ENCODE measurements around the gene ST8SIA1.

Gene ST8SIA1

GRCh38 chr12:22348208-22348607, 13.7 kb upstream of the ST8SIA1 start:
- H3K27ac Mint-ChIP-seq = no peak overlapping the region
- peaks cover 0 to 5% of the 10 kb centered on the region in 2 donors for H3K9me3 Mint-ChIP-seq
- no peaks in the 10 kb centered on the region for H3K27me3 Mint-ChIP-seq
- H3K4me3 Mint-ChIP-seq = no peak overlapping the region
- DNase-seq = no peak
- no peak for ATAC-seq
- H3K4me1 Mint-ChIP-seq = no peaks in the 10 kb centered on the region

GRCh38 chr12:22340143-22340542, 5.6 kb upstream of the ST8SIA1 start:
- Mint-ChIP-seq H3K27ac (no peak overlapping the region), H3K9me3 (peaks cover 16 to 29% of the 10 kb centered on the region in 2 donors), H3K4me3 (no peak overlapping the region), H3K4me1 (peaks cover 7% of the 10 kb centered on the region), H3K27me3 (peaks cover 64% of the 10 kb centered on the region)
- ATAC-seq (no peak), DNase-seq (no peak)

GRCh38 chr12:22339691-22340090, 5.2 kb upstream of the ST8SIA1 start:
- DNase-seq = no peak
- Mint-ChIP-seq H3K4me3 (no peak overlapping the region), H3K27me3 (peaks cover 69% of the 10 kb centered on the region), H3K4me1 (peaks cover 11% of the 10 kb centered on the region), H3K9me3 (peaks cover 16 to 29% of the 10 kb centered on the region in 2 donors), H3K27ac (no peak overlapping the region)
- no peak for ATAC-seq

- H3K4me1 Mint-ChIP-seq = peaks cover 24% of the 10 kb centered on the region
- peaks cover 2 to 4% of the 10 kb centered on the region in 2 donors for H3K9me3 Mint-ChIP-seq
- DNase-seq (no peak), ATAC-seq (no peak)
- H3K27me3 Mint-ChIP-seq = peaks cover 83% of the 10 kb centered on the region
- no peak overlapping the region for H3K27ac Mint-ChIP-seq
- peak overlapping the region; percentile 87 to 98 for H3K4me3 Mint-ChIP-seq
These were observed 1.3 kb upstream of the ST8SIA1 start for GRCh38 chr12:22335794-22336166.

GRCh38 chr12:22333713-22334409, 646 bp downstream of the ST8SIA1 start:
- peak overlapping the region; percentile 87 to 98 for H3K4me3 Mint-ChIP-seq
- peaks cover 24% of the 10 kb centered on the region for H3K4me1 Mint-ChIP-seq
- H3K27me3 Mint-ChIP-seq = peaks cover 67% of the 10 kb centered on the region
- H3K9me3 Mint-ChIP-seq = no peaks in the 10 kb centered on the region
- peak in 1 of 2 donors; percentile 9 for DNase-seq
- ATAC-seq = no peak
- H3K27ac Mint-ChIP-seq = no peak overlapping the region

GRCh38 chr12:22333186-22333712, 1.3 kb downstream of the ST8SIA1 start:
- Mint-ChIP-seq H3K9me3 (no peaks in the 10 kb centered on the region), H3K27me3 (peaks cover 61% of the 10 kb centered on the region), H3K4me1 (peaks cover 24% of the 10 kb centered on the region), H3K4me3 (peak overlapping the region; percentile 75 to 98), H3K27ac (no peak overlapping the region)
- DNase-seq (no peak), ATAC-seq (no peak)

- DNase-seq = no peak
- Mint-ChIP-seq H3K4me1 (peaks cover 24% of the 10 kb centered on the region), H3K9me3 (no peaks in the 10 kb centered on the region), H3K27me3 (peaks cover 53% of the 10 kb centered on the region), H3K27ac (no peak overlapping the region), H3K4me3 (no peak overlapping the region)
- ATAC-seq = no peak
These were observed 2.3 kb downstream of the ST8SIA1 start for GRCh38 chr12:22332202-22332601.

GRCh38 chr12:22329621-22330020, 4.9 kb downstream of the ST8SIA1 start:
- Mint-ChIP-seq H3K27ac (no peak overlapping the region), H3K9me3 (no peaks in the 10 kb centered on the region), H3K4me3 (no peak overlapping the region), H3K4me1 (peaks cover 13% of the 10 kb centered on the region), H3K27me3 (peaks cover 27% of the 10 kb centered on the region)
- no peak for ATAC-seq
- no peak for DNase-seq

GRCh38 chr12:22325218-22325617, 9.3 kb downstream of the ST8SIA1 start:
- H3K27ac Mint-ChIP-seq = no peak overlapping the region
- H3K9me3 Mint-ChIP-seq = no peaks in the 10 kb centered on the region
- H3K4me3 Mint-ChIP-seq = no peak overlapping the region
- no peak for ATAC-seq
- no peaks in the 10 kb centered on the region for H3K4me1 Mint-ChIP-seq
- H3K27me3 Mint-ChIP-seq = peaks cover 32% of the 10 kb centered on the region
- DNase-seq = no peak

GRCh38 chr12:22322091-22322490, 12.4 kb downstream of the ST8SIA1 start:
- DNase-seq (no peak), ATAC-seq (no peak)
- H3K4me1 Mint-ChIP-seq = no peaks in the 10 kb centered on the region
- H3K27ac Mint-ChIP-seq = no peak overlapping the region
- H3K27me3 Mint-ChIP-seq = peaks cover 32% of the 10 kb centered on the region
- H3K9me3 Mint-ChIP-seq = no peaks in the 10 kb centered on the region
- H3K4me3 Mint-ChIP-seq = no peak overlapping the region

GRCh38 chr12:22321638-22322037, 12.9 kb downstream of the ST8SIA1 start:
- H3K9me3 Mint-ChIP-seq = no peaks in the 10 kb centered on the region
- no peak overlapping the region for H3K27ac Mint-ChIP-seq
- ATAC-seq (peak; percentile 48), DNase-seq (no peak)
- H3K4me3 Mint-ChIP-seq = no peak overlapping the region
- H3K27me3 Mint-ChIP-seq = peaks cover 32% of the 10 kb centered on the region
- no peaks in the 10 kb centered on the region for H3K4me1 Mint-ChIP-seq

GRCh38 chr12:22321018-22321605, 13.4 kb downstream of the ST8SIA1 start:
- peaks cover 32% of the 10 kb centered on the region for H3K27me3 Mint-ChIP-seq
- no peak overlapping the region for H3K27ac Mint-ChIP-seq
- no peak overlapping the region for H3K4me3 Mint-ChIP-seq
- DNase-seq = no peak
- H3K4me1 Mint-ChIP-seq = no peaks in the 10 kb centered on the region
- no peaks in the 10 kb centered on the region for H3K9me3 Mint-ChIP-seq
- ATAC-seq = no peak

- ATAC-seq (no peak), DNase-seq (no peak)
- Mint-ChIP-seq H3K27ac (no peak overlapping the region), H3K27me3 (peaks cover 38% of the 10 kb centered on the region), H3K4me3 (no peak overlapping the region), H3K4me1 (no peaks in the 10 kb centered on the region), H3K9me3 (no peaks in the 10 kb centered on the region)
These were observed 16.3 kb downstream of the ST8SIA1 start for GRCh38 chr12:22318108-22318737.

- H3K27ac Mint-ChIP-seq = no peak overlapping the region
- no peak for DNase-seq
- peaks cover 21% of the 10 kb centered on the region for H3K27me3 Mint-ChIP-seq
- H3K4me3 Mint-ChIP-seq = no peak overlapping the region
- no peaks in the 10 kb centered on the region for H3K4me1 Mint-ChIP-seq
- no peak for ATAC-seq
- H3K9me3 Mint-ChIP-seq = no peaks in the 10 kb centered on the region
These were observed 20.6 kb downstream of the ST8SIA1 start for GRCh38 chr12:22313963-22314330.

GRCh38 chr12:22313286-22313962, 21.1 kb downstream of the ST8SIA1 start:
- H3K9me3 Mint-ChIP-seq = no peaks in the 10 kb centered on the region
- ATAC-seq = no peak
- no peaks in the 10 kb centered on the region for H3K4me1 Mint-ChIP-seq
- no peak overlapping the region for H3K4me3 Mint-ChIP-seq
- H3K27me3 Mint-ChIP-seq = peaks cover 26% of the 10 kb centered on the region
- no peak overlapping the region for H3K27ac Mint-ChIP-seq
- DNase-seq = no peak

GRCh38 chr12:22312336-22312735, 22.2 kb downstream of the ST8SIA1 start:
- DNase-seq (no peak), ATAC-seq (no peak)
- H3K27me3 Mint-ChIP-seq = peaks cover 33% of the 10 kb centered on the region
- H3K4me1 Mint-ChIP-seq = no peaks in the 10 kb centered on the region
- no peak overlapping the region for H3K4me3 Mint-ChIP-seq
- no peak overlapping the region for H3K27ac Mint-ChIP-seq
- no peaks in the 10 kb centered on the region for H3K9me3 Mint-ChIP-seq

All from stimulated activated naive CD8-positive, alpha-beta T cell treated with anti-CD3 and anti-CD28 coated beads, Interleukin-15, amount 100 ng/mL, for 72 hours (primary cell).